GM19025 (cell line): ENCODE results near the gene CBX4.

Experiments
- ATAC-seq: cut with Tn5 transposase; IDR thresholded peaks from one replicate; pipeline ENCODE4 v1.9.1; 2021; ENCODE audit warnings: mild to moderate bottlenecking, low read depth, moderate library complexity; ENCODE audit not compliant: unreplicated experiment

Gene CBX4

GRCh38 chr17:79842656-79843473 is 3.6 kb upstream of the CBX4 start:
- no peak for ATAC-seq

- ATAC-seq: no peak
Observed at GRCh38 chr17:79842136-79842655, 3.0 kb upstream of the CBX4 start.

GRCh38 chr17:79841369-79842135 is 2.3 kb upstream of the CBX4 start:
- no peak for ATAC-seq

- ATAC-seq: no peak
Observed at GRCh38 chr17:79840989-79841286, 1.7 kb upstream of the CBX4 start.

GRCh38 chr17:79840269-79840988 is 1.2 kb upstream of the CBX4 start:
- no peak for ATAC-seq

- peak; percentile 17 for ATAC-seq
Observed at GRCh38 chr17:79838522-79839274, 542 bp downstream of the CBX4 start.

- no peak for ATAC-seq
Observed at GRCh38 chr17:79837888-79838521, 1.2 kb downstream of the CBX4 start.

GRCh38 chr17:79836972-79837887 is 2.0 kb downstream of the CBX4 start:
- peak; percentile 41 for ATAC-seq

- no peak for ATAC-seq
Observed at GRCh38 chr17:79836510-79836971, 2.7 kb downstream of the CBX4 start.

GRCh38 chr17:79835953-79836509 is 3.2 kb downstream of the CBX4 start:
- no peak for ATAC-seq

GRCh38 chr17:79835470-79835899 is 3.8 kb downstream of the CBX4 start:
- ATAC-seq: no peak

GRCh38 chr17:79834565-79835469 is 4.4 kb downstream of the CBX4 start:
- ATAC-seq: no peak

- no peak for ATAC-seq
Observed at GRCh38 chr17:79833744-79834564, 5.3 kb downstream of the CBX4 start.

GRCh38 chr17:79833110-79833450 is 6.2 kb downstream of the CBX4 start:
- ATAC-seq: no peak

GRCh38 chr17:79832218-79833109 is 6.8 kb downstream of the CBX4 start:
- no peak for ATAC-seq
